ENCODE data around the gene TLCD4. TPM values are rescaled to one million over a fixed set of nuclear protein-coding genes. Genes with fewer than 3 reads are reported as not detected.

TLCD4 gene
- total and polyA plus RNA-seq, 2 of the 13 experiments (the other 11 are each of a cell fraction or from before 2014, with no cell fraction given), result 4.7 to 14.5 TPM

DNA sequence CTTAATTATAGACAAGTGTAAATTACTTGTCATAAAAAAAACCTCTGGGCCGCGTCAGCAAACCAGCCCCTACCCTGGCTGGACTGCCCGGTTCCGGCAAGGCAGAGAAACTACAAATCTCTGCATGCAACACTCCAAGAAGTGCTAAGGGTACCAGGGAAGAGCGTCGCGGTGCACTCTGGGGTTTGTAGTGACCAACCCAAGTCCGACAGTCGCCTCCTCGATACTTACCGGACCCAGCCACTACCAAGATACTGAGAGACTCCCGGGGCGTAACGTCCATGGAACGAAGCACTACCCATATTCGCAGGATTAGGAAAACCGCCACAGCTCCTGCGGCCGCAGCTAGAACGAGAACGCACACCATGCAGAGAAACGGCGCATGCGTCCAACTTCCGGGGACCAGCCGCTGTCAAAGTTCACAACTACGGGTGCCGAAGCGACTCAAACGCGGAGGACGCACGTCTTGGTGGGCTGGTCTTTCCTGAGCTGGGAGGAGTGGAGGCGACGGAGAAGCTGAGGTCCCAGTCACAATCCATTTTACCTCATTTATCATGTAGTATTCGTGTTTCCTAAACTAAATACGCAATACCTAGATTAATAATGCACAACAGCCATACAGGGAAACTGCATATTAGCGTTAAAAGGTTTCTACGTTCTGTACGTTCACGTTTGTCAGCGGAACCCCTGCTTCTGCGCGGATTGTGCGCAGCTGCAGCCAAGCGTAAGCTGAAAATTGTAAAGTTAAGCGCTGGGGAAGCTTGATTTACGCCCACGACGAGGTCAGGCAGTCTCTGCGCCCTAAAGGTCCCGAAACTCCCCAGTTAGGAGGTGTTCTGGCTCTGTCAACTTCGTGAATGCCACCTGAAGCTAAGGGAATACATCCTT is 44.4 kb upstream of the TLCD4 start, which contains the start of gene ALG14 (continued):
- TF ChIP-seq, protein P1, sequence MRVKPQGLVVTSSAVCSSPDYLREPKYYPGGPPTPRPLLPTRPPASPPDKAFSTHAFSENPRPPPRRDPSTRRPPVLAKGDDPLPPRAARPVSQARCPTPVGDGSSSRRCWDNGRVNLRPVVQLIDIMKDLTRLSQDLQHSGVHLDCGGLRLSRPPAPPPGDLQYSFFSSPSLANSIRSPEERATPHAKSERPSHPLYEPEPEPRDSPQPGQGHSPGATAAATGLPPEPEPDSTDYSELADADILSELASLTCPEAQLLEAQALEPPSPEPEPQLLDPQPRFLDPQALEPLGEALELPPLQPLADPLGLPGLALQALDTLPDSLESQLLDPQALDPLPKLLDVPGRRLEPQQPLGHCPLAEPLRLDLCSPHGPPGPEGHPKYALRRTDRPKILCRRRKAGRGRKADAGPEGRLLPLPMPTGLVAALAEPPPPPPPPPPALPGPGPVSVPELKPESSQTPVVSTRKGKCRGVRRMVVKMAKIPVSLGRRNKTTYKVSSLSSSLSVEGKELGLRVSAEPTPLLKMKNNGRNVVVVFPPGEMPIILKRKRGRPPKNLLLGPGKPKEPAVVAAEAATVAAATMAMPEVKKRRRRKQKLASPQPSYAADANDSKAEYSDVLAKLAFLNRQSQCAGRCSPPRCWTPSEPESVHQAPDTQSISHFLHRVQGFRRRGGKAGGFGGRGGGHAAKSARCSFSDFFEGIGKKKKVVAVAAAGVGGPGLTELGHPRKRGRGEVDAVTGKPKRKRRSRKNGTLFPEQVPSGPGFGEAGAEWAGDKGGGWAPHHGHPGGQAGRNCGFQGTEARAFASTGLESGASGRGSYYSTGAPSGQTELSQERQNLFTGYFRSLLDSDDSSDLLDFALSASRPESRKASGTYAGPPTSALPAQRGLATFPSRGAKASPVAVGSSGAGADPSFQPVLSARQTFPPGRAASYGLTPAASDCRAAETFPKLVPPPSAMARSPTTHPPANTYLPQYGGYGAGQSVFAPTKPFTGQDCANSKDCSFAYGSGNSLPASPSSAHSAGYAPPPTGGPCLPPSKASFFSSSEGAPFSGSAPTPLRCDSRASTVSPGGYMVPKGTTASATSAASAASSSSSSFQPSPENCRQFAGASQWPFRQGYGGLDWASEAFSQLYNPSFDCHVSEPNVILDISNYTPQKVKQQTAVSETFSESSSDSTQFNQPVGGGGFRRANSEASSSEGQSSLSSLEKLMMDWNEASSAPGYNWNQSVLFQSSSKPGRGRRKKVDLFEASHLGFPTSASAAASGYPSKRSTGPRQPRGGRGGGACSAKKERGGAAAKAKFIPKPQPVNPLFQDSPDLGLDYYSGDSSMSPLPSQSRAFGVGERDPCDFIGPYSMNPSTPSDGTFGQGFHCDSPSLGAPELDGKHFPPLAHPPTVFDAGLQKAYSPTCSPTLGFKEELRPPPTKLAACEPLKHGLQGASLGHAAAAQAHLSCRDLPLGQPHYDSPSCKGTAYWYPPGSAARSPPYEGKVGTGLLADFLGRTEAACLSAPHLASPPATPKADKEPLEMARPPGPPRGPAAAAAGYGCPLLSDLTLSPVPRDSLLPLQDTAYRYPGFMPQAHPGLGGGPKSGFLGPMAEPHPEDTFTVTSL (CRISPR knock-in tag; IDR thresholded peaks at IDR 0.05; ENCODE audit: borderline replicate concordance), result no peak
- TF ChIP-seq ZNF782 (CRISPR knock-in tag; IDR thresholded peaks at IDR 0.05; ENCODE audit: borderline replicate concordance) (no peak), SKI (IDR thresholded peaks at IDR 0.05; ENCODE audit: partially characterized antibody) (no peak), MLLT10 (CRISPR knock-in tag; IDR thresholded peaks at IDR 0.05) (no peak), ATF7 (IDR thresholded peaks at IDR 0.05) (no peak), ATF7 (CRISPR knock-in tag; IDR thresholded peaks at IDR 0.05) (no peak), IKZF4 (CRISPR knock-in tag; IDR thresholded peaks at IDR 0.05; ENCODE audit: borderline replicate concordance, low read depth, not compliant biosample characterization) (no peak), TBX3 (IDR thresholded peaks at IDR 0.05; ENCODE audit: borderline replicate concordance) (peak; percentile 27)
- TF ChIP-seq, protein P2, sequence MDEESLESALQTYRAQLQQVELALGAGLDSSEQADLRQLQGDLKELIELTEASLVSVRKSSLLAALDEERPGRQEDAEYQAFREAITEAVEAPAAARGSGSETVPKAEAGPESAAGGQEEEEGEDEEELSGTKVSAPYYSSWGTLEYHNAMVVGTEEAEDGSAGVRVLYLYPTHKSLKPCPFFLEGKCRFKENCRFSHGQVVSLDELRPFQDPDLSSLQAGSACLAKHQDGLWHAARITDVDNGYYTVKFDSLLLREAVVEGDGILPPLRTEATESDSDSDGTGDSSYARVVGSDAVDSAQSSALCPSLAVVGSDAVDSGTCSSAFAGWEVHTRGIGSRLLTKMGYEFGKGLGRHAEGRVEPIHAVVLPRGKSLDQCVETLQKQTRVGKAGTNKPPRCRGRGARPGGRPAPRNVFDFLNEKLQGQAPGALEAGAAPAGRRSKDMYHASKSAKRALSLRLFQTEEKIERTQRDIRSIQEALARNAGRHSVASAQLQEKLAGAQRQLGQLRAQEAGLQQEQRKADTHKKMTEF (CRISPR knock-in tag; IDR thresholded peaks at IDR 0.05), result peak; percentile 84
- TF ChIP-seq, protein P3, sequence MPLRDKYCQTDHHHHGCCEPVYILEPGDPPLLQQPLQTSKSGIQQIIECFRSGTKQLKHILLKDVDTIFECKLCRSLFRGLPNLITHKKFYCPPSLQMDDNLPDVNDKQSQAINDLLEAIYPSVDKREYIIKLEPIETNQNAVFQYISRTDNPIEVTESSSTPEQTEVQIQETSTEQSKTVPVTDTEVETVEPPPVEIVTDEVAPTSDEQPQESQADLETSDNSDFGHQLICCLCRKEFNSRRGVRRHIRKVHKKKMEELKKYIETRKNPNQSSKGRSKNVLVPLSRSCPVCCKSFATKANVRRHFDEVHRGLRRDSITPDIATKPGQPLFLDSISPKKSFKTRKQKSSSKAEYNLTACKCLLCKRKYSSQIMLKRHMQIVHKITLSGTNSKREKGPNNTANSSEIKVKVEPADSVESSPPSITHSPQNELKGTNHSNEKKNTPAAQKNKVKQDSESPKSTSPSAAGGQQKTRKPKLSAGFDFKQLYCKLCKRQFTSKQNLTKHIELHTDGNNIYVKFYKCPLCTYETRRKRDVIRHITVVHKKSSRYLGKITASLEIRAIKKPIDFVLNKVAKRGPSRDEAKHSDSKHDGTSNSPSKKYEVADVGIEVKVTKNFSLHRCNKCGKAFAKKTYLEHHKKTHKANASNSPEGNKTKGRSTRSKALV (CRISPR knock-in tag; IDR thresholded peaks at IDR 0.05), result peak; percentile 57; the same call in 1 of the 2 replicates
- TF ChIP-seq, protein P4, sequence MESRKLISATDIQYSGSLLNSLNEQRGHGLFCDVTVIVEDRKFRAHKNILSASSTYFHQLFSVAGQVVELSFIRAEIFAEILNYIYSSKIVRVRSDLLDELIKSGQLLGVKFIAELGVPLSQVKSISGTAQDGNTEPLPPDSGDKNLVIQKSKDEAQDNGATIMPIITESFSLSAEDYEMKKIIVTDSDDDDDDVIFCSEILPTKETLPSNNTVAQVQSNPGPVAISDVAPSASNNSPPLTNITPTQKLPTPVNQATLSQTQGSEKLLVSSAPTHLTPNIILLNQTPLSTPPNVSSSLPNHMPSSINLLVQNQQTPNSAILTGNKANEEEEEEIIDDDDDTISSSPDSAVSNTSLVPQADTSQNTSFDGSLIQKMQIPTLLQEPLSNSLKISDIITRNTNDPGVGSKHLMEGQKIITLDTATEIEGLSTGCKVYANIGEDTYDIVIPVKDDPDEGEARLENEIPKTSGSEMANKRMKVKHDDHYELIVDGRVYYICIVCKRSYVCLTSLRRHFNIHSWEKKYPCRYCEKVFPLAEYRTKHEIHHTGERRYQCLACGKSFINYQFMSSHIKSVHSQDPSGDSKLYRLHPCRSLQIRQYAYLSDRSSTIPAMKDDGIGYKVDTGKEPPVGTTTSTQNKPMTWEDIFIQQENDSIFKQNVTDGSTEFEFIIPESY (CRISPR knock-in tag; IDR thresholded peaks at IDR 0.05), result no peak
